Esophagus (tissue), 2 donors: ENCODE measurements around the gene TSFM. TPM values are rescaled to one million over a fixed set of nuclear protein-coding genes. Genes with fewer than 3 reads are reported as not detected.

Source experiments
- H3K27ac ChIP-seq, 2 donors: one replicate each; pipeline ENCODE4 v1.5.1; 2013; ENCODE audit warnings: low read depth in 2 of 2, mild to moderate bottlenecking in 2 of 2, inconsistent platforms in 1 of 2, low read length in 1 of 2, moderate library complexity in 1 of 2
- H3K27me3 ChIP-seq, 2 donors: one replicate each; pipeline ENCODE4 v1.6.1; 2013; ENCODE audit warnings: low read length in 2 of 2, control low read depth in 1 of 2, mild to moderate bottlenecking in 1 of 2; ENCODE audit not compliant: insufficient read depth in 2 of 2, control insufficient read depth in 1 of 2
- H3K36me3 ChIP-seq, 2 donors: one replicate each; pipeline ENCODE4 v1.6.1; 2013; ENCODE audit warnings: low read length in 1 of 2; ENCODE audit not compliant: control insufficient read depth in 2 of 2, insufficient read depth in 2 of 2
- H3K4me1 ChIP-seq, 2 donors: one replicate each; pipeline ENCODE4 v1.6.1; 2013; ENCODE audit warnings: low read length in 1 of 2; ENCODE audit not compliant: control insufficient read depth in 2 of 2, insufficient read depth in 2 of 2
- H3K4me3 ChIP-seq, 2 donors: one replicate each; pipeline ENCODE4 v1.5.1; 2013; ENCODE audit warnings: low read length in 2 of 2, mild to moderate bottlenecking in 2 of 2, low read depth in 1 of 2, moderate library complexity in 1 of 2
- H3K9me3 ChIP-seq, 2 donors: one replicate each; pipeline ENCODE4 v1.6.1; 2013; ENCODE audit warnings: mild to moderate bottlenecking in 2 of 2, low read depth in 1 of 2, low read length in 1 of 2, moderate library complexity in 1 of 2; ENCODE audit not compliant: control insufficient read depth in 2 of 2, insufficient read depth in 1 of 2
- WGBS, 2 donors: extraction: QIAGEN DNeasy Blood & Tissue Kit; methylation state at CpG; one replicate each; pipeline ENCODE4 v1.1.7; 2013; 5-methylcytosine and 5-hydroxymethylcytosine counted together
- polyA plus RNA-seq, 2 donors: library from polyadenylated mRNA; stranded (reverse); fragments of 200-250 nt; gene quantifications; one replicate each; pipeline ENCODE4 v1.2.3, GENCODE V29; 2013
- donor health status: healthy with polysubstance abuse.
- donor health status: Bipolar disorder and iron deficiency.

The TSFM gene
- polyA plus RNA-seq, 2 donors, result 20.5 to 30.4 TPM

DNA sequence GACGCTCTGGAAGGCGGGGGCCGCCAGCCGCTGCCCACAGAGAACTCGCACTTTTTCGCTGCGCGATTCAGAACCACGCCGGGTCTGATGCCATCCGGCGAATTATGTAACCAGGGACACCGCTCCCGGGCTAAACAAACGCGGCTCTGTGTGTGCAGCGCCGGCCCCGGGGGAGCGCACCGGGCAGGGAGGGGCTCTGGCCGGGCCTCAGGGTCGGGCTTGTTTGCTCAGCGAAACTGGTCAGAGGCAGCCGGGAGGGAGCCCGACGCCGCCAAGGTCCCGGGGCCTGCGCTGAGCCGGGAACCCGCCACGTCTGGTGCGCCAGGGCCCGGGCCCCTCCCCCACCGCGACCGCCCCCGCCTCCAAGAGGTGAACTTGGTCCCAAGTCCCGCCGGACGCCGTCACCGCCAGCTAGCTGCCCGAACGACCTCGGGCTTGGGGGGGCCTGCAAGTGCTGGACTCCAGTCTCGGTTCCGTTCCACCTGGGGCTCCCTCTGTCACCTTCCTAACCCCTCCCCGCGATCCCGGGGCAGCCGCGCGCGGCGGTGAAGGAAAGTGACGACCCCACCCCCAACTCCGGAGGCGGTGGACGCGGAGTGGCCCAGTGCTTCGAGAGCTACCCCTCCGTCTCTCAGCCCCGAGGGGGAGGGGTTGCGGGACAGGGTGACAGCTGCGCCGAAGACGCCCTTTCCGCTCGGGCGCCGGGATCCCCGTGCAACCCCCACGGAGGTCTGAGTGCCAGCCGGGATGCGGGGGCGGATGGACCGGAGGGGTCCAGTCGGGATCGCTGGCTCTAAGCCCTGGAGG is 63.1 kb downstream of the TSFM start:
- no peaks in the 10 kb centered on the region for H3K36me3 ChIP-seq

DNA sequence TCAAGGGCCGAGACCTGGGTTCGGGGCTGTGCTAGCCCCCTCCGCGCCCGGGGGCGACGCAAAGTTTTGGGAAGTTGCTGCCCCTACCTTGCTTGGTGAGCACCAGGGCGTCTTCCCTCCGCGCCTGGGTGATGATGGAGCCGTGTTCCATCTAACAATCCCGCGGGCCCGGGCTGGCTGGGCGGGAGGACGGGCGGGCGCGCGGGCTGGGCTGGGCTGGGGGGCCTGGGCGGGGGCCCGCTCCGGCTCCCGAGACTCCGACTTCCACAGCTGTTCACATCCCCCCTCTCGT is 63.6 kb downstream of the TSFM start:
- Histone ChIP-seq H3K9me3 (no peaks in the 10 kb centered on the region), H3K4me1 (peaks cover 6 to 11% of the 10 kb centered on the region in 2 donors), H3K27me3 (no peaks in the 10 kb centered on the region), H3K36me3 (no peaks in the 10 kb centered on the region), H3K27ac (peak overlapping the region; percentile 97 to 99), H3K4me3 (peak overlapping the region; percentile 96 to 98)
- 0 to 1% methylated on average over 12 to 26 of the region's 26 CpGs for WGBS, 2 donors

More for the DNA sequence above, 63.1 kb downstream of the TSFM start:
- WGBS, 2 donors, result 0% methylated on average over 69 to 81 of the region's 81 CpGs
- peak overlapping the region; percentile 96 to 98 for H3K4me3 ChIP-seq
- H3K9me3 ChIP-seq, result no peaks in the 10 kb centered on the region
- peaks cover 6 to 11% of the 10 kb centered on the region in 2 donors for H3K4me1 ChIP-seq
- H3K27me3 ChIP-seq, result no peaks in the 10 kb centered on the region
- peak overlapping the region; percentile 97 to 99 for H3K27ac ChIP-seq

- Histone ChIP-seq H3K9me3 (no peaks in the 10 kb centered on the region), H3K36me3 (no peaks in the 10 kb centered on the region), H3K27ac (peak within 1 kb of the TSS; percentile 97 to 99), H3K4me1 (peaks cover 6 to 8% of the 10 kb centered on the region in 2 donors), H3K4me3 (peak within 1 kb of the TSS; percentile 96 to 98), H3K27me3 (no peaks in the 10 kb centered on the region)
- 0% methylated on average over 45 to 58 of the region's 58 CpGs for WGBS, 2 donors
Measured at GRCh38 chr12:57846577-57847319, 64.2 kb downstream of the TSFM start, which contains the start of gene CTDSP2. Gene CTDSP2, minus strand, starts transcription at chr12:57846729. Its CDS starts 294 bp downstream, at chr12:57846435.

Other genes with a start within 250 kb of the TSFM start
- 100 to 1,000 TPM in 1 of 2 donors, 10 to 100 TPM in 1; 77.4 to 159 TPM for gene DCTN2, start 235.6 kb upstream of the TSFM start, polyA plus RNA-seq
- under 1 TPM; 0.12 to 0.24 TPM for gene KIF5A, start 232.7 kb upstream of the TSFM start, polyA plus RNA-seq
- gene PIP4K2C, start 191.6 kb upstream of the TSFM start, polyA plus RNA-seq, result 10 to 100 TPM in 1 of 2 donors, 1 to 10 TPM in 1; 9.4 to 20.3 TPM
- 10 to 100 TPM; 11.6 to 16.7 TPM for gene DTX3, start 178.0 kb upstream of the TSFM start, polyA plus RNA-seq
- 10 to 100 TPM; 18.4 to 20.8 TPM for gene ARHGEF25, start 171.4 kb upstream of the TSFM start, polyA plus RNA-seq
- gene B4GALNT1, start 149.6 kb upstream of the TSFM start, polyA plus RNA-seq, result under 1 TPM; 0.10 to 0.18 TPM
- 100 to 1,000 TPM; 106 to 120 TPM for gene OS9, start 88.7 kb upstream of the TSFM start, polyA plus RNA-seq
- under 1 TPM; 0.61 to 0.94 TPM for gene AGAP2, start 44.0 kb upstream of the TSFM start, polyA plus RNA-seq
- gene TSPAN31, start 37.7 kb upstream of the TSFM start, polyA plus RNA-seq, result 10 to 100 TPM; 16.3 to 19.8 TPM
- 10 to 100 TPM; 22.1 to 52.6 TPM for gene CDK4, start 30.5 kb upstream of the TSFM start, polyA plus RNA-seq
- gene MARCHF9, start 27.7 kb upstream of the TSFM start, polyA plus RNA-seq, result 10 to 100 TPM in 1 of 2 donors, 1 to 10 TPM in 1; 8.0 to 10.9 TPM
- gene CYP27B1, start 15.7 kb upstream of the TSFM start, polyA plus RNA-seq, result under 1 TPM; 0.64 to 0.96 TPM
- gene METTL1, start 10.7 kb upstream of the TSFM start, polyA plus RNA-seq, result 10 to 100 TPM; 18.8 to 19.3 TPM
- 1 to 10 TPM; 1.1 to 2.4 TPM for gene EEF1AKMT3, start 10.2 kb upstream of the TSFM start, polyA plus RNA-seq
- 1 to 10 TPM; 2.1 to 4.4 TPM for gene AVIL, start 35.9 kb downstream of the TSFM start, polyA plus RNA-seq
- 10 to 100 TPM; 22.4 to 34.7 TPM for gene CTDSP2, start 63.9 kb downstream of the TSFM start, polyA plus RNA-seq
- 10 to 100 TPM in 1 of 2 donors, 1 to 10 TPM in 1; 5.7 to 11.0 TPM for gene ATP23, start 158.8 kb downstream of the TSFM start, polyA plus RNA-seq